CD1c-positive myeloid dendritic cell (primary cell): ENCODE results near the gene PARVA.

Source experiments
- DNase-seq: peaks from one replicate; pipeline ENCODE4 v3.0.0-alpha.2; 2016; ENCODE audit errors: extremely low spot score

The PARVA gene

DNA sequence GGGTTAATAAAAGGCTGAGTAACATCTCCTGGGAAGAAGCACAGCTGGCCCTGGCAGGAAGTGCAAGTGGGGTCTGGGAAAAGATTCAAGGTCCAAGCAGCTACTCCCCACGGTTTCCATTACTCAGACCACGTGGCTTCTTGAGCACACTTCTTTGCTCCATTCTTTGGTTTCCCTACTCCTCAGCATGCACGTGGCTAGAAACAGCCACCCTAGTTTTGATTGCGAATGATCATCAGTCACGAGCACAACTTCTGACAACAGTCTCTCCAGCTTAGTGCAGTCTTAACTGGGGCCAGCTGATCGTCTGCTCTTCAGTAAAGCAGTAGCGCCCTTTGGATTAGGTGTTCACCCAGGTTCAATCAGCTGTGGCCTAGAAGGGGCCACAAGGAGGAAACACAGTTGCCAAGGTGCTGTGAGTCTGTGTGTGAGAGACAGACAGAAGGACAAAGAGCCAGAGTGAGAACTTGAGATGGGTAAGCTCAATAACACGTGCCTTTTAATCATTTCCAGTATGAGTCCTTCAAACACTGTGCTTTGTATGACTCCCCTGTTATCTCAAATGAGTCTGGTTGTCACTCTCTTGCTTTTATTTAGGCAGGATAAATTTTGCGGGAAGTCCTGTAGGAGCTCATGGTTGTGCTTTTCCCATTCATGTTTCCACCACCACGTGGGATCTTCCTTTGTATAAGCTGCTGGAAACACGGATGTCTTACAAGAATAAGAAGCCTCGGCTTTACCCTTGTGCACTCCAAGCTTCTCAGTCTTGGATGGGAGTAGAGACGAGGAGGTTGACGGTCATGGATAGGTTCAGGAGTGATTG is 901 bp upstream of the PARVA start:
- DNase-seq: no peak

DNA sequence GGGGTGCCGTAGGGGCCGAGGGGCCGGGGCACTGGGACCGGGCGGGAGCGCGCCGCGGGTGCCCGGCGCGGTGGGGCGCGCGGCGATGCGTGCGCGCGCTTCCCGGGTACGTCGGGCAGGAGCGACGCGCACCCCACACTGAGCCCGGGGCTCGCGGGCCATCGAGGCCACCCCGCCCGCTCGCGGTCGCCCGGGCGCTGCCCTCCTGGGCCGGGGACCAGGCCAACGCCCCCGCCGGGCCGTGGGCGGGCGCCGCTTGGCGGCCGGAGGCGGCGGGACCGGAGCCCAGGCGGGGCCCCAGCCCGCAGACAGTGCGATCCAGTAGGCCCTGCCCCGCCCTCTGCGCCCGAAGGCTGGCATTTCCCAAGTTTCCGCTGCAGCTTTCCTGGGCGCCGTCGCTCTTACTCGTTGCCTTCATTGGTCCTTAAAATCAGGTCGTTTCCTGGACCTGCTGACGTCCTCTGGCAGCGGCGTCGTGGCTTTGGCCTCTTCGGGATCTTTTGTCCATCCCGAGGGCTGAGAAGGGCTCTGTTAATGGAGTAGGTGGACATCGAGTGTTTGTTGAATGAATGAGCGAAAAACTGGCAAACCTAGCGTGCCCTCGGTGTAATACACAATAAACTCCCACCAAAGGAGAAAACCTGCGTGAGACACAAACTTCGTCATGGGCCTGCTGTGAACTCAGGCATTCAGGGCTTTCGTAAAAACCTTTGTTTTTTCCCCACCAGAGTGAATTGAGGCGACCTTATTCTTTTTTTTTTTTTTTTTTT is 638 bp downstream of the PARVA start:
- DNase-seq: no peak

DNA sequence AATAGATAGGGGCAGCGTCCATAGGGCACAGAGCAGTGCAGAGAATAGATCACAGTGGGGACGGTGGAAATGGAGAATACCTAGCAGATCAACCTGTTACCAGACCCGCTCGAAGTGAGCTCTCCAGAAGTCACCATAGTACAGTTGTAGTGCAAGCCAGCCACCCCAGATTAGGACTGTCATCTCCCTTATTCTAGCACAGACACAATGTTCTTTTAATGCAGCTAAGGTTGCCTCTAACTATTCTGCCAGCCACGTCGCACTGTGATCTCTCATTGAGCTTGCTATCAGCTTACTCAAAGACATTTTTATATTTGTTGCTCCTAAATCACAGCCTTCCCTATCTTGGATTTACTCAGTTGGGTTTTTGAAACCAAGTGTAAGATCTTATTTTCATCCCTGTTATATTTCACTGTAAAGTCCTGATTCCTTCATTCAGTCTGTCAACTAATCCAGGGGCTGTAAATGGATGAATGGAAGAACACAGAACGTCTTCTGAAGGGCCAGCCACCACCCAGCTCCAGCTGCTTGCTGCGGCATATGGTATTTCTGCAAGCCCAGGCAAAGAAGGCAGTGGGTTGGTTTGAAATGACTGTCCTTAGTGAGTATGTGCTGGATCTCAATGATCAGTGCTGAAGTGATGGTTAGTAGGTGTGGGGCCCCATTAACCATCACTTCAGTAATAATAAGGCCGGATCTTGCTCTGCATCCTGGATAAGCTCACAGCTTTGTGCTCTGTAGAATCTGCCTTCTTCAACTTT is 3.4 kb downstream of the PARVA start:
- no peak for DNase-seq

DNA sequence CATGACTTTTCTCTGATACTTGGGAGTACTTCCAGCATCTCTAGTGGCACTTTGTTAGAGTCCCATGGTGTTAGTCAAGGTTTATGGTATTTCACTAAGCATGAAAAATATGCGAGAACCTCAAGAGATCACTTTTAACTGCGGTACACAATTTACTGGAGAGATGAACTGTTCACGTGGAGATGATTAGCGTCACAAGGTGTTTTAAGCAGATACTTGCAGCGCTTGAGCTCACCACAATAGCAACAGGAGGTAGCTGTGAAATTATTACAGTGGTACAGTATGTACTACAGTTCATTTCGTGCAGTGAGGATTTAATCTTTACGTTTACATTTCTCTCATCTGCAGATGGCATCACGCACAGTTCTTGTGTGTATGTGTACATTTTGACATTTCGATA is 4.5 kb downstream of the PARVA start:
- no peak for DNase-seq

DNA sequence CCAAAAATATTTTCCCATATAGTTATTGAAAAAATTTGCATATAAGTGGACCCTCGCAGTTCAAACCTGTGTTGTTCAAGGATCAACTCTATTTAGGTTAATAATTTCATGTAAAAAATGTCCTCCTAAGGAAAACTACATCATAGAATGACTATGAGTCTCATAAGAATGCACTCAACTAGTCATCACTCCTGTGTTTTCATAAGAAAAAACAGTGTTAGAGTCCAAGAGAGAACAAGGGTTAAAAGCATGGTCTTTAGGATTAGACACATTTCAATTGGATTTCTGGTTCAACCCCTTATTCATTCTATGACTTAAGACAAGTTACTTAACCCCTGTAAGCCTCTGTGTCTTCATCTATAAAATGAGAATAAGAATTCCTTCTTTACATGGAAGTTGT is 5.1 kb downstream of the PARVA start:
- DNase-seq: no peak

DNA sequence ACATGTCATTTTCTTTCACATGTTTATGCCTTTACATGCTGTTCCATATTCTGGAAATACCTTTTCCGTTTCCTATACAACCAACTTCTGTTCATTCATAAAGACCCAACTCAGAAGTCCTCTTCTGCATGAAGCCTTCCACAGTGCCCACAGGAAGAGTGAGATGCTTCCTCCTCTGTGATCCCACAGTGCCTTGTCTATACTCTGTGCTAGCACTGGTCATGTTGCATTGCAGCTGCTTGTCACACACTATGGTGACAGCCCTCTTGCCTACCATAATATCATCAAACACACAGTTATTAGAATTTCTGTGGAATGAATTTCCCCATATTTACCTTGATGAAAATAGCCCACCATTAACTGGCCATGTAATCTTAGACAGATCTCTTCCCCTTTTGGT is 8.9 kb downstream of the PARVA start:
- no peak for DNase-seq

DNA sequence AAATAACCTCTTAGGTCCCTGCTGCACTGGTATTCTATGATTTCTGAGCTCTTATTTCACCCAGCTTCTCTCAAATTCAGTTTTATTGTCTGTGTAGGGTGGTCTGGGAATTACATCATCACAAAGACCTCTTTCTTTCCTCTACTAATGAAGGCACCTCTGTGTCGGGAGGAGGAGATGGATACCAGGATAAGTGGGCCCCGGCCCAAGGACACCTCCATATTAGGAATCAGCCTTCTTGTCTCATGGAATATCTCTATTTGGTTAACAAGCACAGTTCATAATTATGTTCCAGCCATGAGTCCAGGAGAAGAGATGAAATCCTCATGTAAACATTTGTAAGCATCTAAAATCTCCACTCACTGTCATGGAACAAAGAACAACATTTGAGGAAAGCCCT is 9.4 kb downstream of the PARVA start:
- no peak for DNase-seq

DNA sequence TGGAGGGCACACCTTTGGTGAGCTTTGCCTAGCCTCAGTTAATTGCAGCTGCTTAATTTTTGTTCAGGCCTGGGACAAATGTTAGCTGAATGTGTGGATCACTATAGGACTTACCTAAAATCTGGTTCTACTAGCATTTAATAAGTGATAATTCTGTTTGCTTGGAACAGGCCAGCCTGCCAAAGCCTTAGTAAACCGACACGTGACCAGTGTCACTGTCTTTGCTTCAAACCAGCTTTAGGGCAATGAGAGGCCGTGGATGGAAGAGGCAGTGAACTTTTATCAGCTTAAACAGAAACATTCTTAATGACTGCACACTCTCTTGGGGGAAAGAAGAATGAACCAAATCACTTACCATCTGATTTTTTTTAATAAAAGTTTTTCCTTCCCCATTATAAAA is 10.8 kb downstream of the PARVA start:
- no peak for DNase-seq

DNA sequence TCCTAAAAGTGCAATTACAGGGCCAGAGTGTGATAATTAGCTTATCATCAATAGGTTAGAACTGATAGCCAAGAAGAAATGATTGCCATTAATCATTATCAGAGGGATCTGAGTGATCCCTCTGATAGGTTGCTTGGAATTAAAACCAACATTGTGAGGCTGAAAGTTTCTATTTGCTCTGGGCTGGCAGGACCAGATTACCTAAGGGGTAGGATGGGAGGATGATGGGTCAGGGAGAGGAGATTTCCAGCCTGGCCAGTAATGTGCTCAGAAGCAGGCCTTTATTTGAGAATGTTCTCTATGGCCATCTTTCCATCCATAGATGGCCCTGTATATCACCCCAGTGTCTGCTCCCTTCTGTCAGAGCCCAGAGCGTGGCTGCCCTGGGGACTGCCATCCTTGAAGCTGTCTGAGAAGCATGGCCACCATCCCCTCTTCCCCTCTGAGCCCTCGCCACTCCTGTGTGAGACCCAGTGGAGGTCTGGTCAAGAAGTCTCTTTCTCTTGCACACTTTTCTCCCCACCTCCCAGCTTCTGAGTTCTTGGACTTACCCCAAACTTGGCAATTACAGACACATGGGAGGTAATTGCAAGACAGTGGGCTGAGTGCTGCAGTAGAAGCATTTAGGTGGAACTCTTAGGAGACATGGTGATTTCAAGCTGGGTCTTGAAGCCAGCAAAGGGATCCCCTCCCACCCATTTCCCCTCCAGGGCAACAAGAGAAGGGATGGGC is 11.7 kb downstream of the PARVA start:
- no peak for DNase-seq

DNA sequence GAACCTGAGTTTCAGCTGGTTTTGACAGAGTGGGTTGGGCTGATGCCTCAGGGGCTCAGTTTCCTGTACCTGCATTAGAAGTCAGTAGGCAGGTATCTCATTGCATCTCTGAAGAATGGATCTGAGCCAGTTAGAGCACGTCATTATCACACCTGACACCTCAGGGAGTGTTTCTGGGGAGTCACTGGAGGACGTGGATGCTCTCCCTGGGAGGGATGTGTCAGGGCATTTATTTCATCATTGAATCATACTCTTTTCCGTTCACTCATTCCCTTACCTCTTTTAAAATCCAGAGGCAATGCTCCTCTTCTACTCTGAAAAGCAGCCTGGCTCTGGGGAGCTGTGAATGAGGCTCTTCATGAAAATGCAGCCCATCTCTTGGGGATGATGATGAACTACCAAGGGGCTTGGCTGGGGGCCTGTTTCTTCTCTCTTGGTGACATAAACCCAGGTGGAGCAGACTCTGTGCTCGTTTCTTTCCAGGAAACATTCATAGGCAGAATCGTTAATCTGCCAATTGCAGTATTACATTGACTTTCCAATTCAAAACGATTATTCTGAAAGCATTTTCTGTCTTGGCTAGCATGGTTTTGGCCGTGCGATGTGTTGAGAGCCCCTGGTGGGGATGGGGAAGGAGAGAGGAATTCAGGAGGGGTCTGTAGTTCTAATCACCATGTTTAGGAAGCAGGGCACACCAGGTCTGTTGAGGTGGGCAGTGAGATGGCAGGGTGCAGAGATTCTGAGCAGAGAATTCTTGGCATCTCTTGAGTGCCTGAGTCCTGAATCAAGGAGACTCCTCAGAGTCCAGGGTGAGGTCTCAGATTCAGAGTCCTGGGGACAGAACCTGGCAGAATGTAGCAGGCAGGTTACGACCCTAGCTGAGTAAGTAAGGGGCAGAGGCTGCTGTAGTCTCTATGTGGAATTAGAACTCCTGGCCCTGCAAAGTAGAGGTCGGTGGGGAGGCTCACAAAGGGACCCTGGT is 12.6 kb downstream of the PARVA start:
- no peak for DNase-seq

DNA sequence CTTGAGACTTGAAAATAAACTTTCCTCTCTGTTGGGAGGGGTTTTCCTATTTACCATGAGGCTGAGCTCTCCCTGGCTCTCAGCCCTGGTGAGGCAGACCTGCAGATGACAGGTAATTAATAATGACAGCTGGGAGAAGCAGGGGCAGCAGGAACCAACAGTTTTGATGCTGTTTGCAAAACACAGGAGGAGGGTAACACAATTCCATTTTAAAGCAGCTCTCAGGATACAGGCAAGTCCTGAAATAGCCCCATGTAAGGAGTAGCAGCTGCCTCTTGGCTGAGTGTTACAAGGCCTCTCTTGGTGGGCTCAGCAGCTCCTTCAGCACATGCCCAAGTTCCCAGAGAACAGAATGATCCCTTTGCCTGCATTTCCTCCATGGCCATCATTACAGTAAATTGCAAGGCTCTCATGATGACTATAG is 13.3 kb downstream of the PARVA start:
- DNase-seq: no peak

DNA sequence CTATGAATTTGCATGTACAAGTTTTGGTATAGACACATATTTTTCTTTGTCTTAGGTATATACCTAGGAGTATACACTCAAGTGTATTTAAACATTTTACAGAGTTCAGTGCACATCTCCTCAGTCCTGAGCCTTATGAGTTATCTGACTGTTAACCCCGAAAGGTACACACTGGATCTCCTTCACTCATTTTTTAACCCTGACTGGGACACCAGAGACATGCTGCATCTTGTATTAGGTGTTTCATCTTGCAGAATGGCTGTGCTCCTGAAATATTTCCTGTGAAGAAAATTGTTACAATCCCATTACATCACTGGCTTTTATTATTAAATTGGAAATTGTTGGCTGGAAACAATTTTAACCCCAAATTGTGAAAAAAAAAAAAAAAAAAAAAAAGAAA is 15.3 kb downstream of the PARVA start:
- no peak for DNase-seq

DNA sequence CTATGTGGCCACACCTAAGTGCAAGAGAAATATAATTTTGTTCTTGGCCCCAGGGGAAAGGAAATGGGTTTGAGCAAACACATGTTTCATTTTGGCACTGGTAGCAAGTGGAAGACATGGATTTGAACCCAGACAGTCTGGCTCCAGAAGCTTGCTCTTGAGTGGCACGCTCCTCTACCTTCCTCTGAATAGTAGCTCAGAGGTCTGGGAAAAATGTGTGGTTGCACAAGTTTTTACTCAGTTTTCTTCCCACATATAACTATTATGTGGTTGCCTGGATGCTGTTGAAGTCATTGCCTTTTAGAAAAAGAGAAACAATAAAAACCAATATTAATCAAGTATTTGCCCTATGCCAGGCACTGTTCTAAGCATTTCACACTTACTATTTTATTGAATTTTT is 16.3 kb downstream of the PARVA start:
- no peak for DNase-seq

DNA sequence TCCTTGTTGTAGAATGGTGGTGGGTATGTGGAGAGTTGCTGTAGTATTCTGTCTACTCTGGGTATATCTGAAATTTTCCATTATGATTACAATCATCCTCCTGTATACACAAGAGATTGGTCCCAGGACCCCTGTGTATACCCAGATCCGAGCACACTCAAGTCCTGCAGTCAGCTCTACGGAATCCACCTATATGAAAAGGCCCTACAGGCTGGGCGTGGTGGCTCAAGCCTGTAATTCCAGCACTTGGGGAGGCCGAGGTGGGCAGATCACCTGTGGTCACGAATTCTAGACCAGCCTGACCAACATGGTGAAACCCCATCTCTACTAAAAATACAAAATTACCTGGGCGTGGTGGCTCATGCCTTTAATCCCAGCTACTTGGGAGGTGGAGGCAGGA is 17.2 kb downstream of the PARVA start:
- DNase-seq: no peak

DNA sequence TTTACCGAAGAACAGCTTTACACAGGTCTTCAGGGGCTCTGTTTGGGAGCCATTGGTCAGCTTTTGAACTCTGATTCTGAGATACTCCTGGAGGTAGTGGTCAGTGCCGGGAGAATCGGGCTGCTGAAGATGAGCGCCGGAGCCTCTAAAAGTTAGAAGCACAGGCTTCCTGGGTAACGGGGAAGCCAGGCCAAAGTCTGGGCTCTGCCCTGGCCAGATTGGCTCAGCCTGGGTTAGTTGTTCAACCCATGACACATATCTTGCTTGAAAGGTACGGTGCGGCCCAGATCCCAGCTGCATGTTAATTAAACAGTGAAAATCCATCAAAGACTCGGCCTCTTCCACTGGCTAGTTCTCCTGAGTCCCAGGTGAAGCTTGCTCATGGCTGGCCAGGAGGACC is 18.0 kb downstream of the PARVA start:
- DNase-seq: no peak

DNA sequence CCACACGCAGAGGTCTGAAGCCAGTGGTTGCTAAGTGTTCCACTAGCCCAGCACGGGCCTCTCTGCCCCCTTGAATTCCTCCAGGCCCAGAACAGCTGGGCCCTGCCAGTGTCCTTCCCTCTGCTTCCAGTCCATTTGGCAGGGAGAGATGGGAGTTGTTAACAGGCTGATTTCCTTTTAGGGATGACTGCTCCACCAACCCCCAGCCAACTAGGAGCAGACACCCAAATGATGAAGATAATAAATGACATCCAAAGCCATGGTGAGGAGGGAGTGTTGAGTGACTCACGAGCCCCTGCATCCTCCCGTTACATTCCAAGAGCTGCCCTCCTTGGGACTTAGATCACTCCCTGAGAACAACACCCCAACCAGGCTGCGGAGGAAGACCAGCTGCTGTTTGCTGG is 20.6 kb downstream of the PARVA start:
- no peak for DNase-seq

DNA sequence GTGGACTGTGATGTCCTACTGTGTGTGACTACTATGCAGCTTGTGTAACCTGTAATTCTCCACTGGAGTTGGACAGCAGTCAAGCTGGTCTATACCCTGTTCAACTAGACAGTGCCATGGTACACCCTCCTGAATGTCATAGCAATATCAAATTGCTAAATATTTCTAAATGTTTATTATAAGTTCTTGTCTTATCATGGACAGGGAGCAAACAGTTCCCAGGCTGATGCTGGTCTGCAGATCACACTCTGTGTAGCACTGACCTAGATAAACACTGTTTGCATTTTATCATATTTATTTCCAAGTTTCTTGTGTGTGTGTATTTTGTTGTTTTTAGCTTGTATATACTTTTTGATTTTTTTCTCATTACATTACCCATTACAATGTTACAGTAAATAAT is 22.0 kb downstream of the PARVA start:
- DNase-seq: no peak

DNA sequence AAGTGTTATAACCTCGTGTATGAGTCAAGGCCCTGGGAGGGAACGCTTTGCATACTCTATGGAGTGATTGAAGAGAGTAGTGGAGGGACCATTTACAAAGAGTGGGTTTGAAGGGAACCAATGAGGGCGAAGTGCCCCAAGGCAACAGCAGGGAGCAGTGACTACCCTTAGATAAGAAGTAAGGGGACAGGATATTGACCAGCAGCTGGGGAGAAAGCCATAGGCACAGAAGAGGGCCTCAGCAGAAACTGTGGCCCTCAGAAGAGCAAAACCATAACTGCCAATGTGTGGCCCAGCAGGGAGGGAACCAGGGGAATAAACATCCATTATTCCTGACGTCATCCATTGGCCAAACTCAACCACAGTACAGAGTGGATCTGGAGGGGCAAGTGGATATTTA is 24.7 kb downstream of the PARVA start:
- DNase-seq: no peak

DNA sequence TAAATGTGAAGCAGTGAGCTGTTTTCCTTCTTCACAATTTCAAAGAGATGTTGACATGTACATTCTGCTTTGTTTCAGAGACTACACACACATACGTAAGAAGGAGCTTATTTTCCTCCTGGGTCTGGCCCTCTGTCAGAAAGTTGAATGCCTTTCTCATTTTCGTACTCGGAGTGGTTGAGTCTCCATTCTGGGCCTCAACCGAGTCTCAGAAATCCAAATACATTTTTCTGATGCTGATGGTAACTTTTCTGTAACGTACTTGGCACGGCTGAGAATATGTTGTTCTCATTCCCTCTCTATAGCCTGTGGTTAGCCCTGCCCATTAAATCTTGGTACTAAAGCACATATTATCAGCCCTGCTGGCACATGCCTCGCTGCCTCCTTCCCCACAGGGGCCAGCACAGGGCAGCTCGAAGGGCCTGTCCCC is 25.3 kb downstream of the PARVA start:
- no peak for DNase-seq

DNA sequence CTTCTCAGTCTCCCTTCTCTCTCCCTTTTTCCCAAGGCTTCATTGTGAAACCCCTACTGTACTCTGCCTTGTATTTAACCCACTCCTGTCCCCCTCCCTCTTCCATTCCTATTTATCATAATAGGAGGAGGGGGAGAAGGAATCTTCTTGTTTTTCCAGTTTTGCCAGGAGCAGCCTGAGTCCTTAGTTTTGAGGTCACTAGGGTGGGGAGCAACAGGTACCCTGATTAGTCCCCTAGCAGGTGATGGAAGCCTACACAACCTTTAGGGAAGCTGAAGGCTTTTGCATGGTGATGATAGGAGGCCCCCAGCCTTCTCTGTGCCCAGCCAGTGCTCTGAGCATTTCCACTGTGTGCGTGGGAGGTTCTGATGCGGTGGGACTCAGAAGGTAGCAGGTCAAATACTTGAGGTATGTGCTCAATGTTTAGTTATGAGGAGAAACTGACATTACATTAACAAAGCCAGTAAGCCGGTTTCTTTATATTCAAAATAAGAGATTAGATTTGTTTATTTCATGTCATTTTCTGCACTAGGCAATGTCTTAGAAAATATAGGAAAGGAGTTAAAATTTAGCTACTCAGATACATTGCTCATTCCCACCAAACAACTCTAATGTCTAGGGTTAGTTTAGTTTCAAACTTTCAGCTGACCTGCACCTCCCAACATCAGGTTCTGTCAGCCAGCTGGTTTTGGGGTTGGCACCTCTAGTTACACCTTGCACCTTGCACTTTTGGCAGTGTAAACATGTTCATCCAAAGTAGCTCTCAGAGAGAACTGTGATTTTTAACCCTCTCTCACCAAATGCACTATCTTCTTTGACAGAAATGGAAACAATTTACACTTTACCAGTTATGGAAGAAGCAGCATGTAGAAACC is 26.0 kb downstream of the PARVA start:
- no peak for DNase-seq
